ENCODE measurements around the gene INO80E. TPM values are rescaled to one million over a fixed set of nuclear protein-coding genes. Genes with fewer than 3 reads are reported as not detected.
"Not testable (repeated sequence)": the region's sequence is repeated elsewhere in the genome, so short reads cannot be mapped to it uniquely, and the experiment has no call there.

Gene INO80E
- polyA plus RNA-seq, 1 experiment, result 35.6 TPM

DNA sequence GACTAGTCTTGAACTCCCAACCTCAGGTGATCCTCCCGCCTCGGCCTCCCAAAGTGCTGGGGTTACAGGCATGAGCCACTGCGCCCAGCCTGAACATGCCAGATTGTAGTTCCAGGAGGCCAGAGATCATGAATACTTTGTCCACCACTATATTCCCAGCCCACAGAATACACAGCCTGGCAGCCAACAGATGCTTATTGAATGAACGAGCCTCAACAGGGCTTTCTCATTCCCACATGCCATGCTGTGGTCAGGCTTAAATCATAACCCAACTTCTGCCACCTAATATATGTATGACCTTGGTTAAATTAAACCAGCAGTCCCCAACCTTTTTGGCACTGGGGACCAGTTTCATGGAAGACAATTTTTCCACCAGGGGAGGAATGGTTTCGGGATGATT is 37.3 kb upstream of the INO80E start:
- H3K36me3 ChIP-seq (ENCODE audit: control insufficient read depth, insufficient read depth, low read length), result no peaks in the 10 kb centered on the region
- POLR2A ChIA-PET, result no interaction called here
- DNase-seq (ENCODE audit: low read depth), result no peak
- no peak overlapping the region for H3K4me3 ChIP-seq (ENCODE audit: low read depth, low read length)
- TF ChIP-seq, protein P1, sequence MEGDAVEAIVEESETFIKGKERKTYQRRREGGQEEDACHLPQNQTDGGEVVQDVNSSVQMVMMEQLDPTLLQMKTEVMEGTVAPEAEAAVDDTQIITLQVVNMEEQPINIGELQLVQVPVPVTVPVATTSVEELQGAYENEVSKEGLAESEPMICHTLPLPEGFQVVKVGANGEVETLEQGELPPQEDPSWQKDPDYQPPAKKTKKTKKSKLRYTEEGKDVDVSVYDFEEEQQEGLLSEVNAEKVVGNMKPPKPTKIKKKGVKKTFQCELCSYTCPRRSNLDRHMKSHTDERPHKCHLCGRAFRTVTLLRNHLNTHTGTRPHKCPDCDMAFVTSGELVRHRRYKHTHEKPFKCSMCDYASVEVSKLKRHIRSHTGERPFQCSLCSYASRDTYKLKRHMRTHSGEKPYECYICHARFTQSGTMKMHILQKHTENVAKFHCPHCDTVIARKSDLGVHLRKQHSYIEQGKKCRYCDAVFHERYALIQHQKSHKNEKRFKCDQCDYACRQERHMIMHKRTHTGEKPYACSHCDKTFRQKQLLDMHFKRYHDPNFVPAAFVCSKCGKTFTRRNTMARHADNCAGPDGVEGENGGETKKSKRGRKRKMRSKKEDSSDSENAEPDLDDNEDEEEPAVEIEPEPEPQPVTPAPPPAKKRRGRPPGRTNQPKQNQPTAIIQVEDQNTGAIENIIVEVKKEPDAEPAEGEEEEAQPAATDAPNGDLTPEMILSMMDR (IDR thresholded peaks at IDR 0.05; ENCODE audit: insufficient read depth, low read depth, low read length), result no peak
- no peaks in the 10 kb centered on the region for H3K27me3 ChIP-seq (ENCODE audit: control insufficient read depth, insufficient read depth, low read length)
- CTCF ChIA-PET, result interaction anchor here (1.4 kb wide), 1 partner anchor 15 kb away, joined by 3 read pairs; no protein-coding TSS in a partner anchor

GRCh38 chr16:29959293-29959692 is 36.7 kb upstream of the INO80E start:
- TF ChIP-seq, protein P1 (IDR thresholded peaks at IDR 0.05; ENCODE audit: insufficient read depth, low read depth, low read length), result no peak
- CTCF ChIA-PET, result interaction anchor here (1.4 kb wide), 1 partner anchor 16 kb away, joined by 3 read pairs; no protein-coding TSS in a partner anchor
- no peak for DNase-seq (ENCODE audit: low read depth)
- POLR2A ChIA-PET, result no interaction called here
- H3K36me3 ChIP-seq (ENCODE audit: control insufficient read depth, insufficient read depth, low read length), result no peaks in the 10 kb centered on the region
- no peaks in the 10 kb centered on the region for H3K27me3 ChIP-seq (ENCODE audit: control insufficient read depth, insufficient read depth, low read length)
- H3K4me3 ChIP-seq (ENCODE audit: low read depth, low read length), result no peak overlapping the region

DNA sequence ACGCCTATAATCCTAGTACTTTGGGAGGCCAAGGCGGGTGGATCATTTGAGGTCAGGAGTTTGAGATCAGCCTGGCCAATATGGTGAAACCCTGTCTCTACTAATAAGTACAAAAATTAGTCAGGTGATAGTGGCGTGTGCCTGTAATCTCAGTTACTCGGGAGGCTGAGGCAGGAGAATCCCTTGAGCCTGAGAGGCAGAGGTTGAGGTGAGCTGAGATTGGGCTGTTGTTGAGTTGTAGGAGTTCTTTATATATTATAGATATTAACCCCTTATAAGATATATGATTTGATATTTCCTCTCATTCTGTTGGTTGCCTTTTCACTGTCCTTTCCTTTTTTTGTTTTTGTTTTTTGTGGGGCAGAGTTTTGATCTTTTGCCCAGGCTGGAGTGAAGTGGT is 36.2 kb upstream of the INO80E start:
- H3K27me3 ChIP-seq (ENCODE audit: control insufficient read depth, insufficient read depth, low read length); DNase-seq (ENCODE audit: low read depth); H3K4me3 ChIP-seq (ENCODE audit: low read depth, low read length); H3K36me3 ChIP-seq (ENCODE audit: control insufficient read depth, insufficient read depth, low read length); POLR2A ChIA-PET: not testable (repeated sequence)
- CTCF ChIA-PET, result interaction anchor here (1.4 kb wide), 1 partner anchor 16 kb away, joined by 3 read pairs; no protein-coding TSS in a partner anchor

- ChIA-PET CTCF (interaction anchor here (1.0 to 2.7 kb wide), 6 partner anchors 10 to 112 kb away, joined by 3 to 13 read pairs (median 5); partner anchors contain the start of genes KCTD13 and TAOK2), POLR2A (interaction anchor here (0.6 to 1.2 kb wide), 3 partner anchors 9 to 12 kb away, joined by 3 to 9 read pairs (median 5); partner anchors contain the start of gene TAOK2)
- TF ChIP-seq, protein P1 (IDR thresholded peaks at IDR 0.05; ENCODE audit: insufficient read depth, low read depth, low read length), result no peak
- no peaks in the 10 kb centered on the region for H3K27me3 ChIP-seq (ENCODE audit: control insufficient read depth, insufficient read depth, low read length)
- no peak for DNase-seq (ENCODE audit: low read depth)
- peak overlapping the region; percentile 86 for H3K4me3 ChIP-seq (ENCODE audit: low read depth, low read length)
- H3K36me3 ChIP-seq (ENCODE audit: control insufficient read depth, insufficient read depth, low read length), result no peaks in the 10 kb centered on the region
Measured at GRCh38 chr16:29961127-29961478, 34.9 kb upstream of the INO80E start.

DNA sequence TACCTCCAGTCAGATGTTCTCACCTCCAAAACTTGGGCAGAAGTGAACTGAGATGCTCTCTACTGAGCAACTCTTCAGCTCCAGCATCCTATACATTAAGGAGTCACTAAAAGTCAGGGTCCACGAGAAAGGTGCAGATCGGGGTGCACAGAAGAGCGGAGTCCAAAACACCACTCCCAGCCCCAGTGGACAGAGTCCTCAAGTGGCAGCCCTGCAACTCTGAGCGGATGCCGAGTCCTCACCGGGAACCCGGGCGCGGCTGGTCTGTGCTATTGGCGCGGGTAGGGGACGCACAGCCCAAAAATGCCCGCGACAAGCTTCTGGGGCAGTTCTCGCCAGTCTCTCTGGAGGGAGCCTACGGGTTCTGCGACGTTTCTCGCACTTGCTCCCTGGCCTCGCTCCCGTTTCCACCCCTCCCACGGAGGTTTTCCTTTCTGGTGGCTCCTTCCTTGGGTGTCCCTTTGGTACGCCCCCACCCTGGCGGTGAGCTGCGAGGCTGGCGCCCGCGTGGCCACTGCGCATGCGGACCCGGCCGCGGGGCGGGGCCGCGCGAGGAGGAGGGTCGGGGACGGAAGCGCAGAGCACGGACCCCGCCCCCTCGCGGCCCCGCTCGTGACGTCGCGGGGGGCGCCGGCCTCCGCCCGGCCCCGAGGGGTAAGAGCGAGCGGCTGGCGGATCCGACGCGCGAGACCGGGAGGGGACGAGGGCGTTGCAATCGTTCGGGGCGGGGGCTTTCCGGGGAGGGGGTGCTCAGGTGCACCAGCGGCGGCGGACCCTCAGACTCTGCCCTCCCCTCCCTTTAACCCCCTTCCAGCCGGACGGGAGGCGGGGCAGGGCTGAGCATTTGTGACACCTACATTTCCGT is 34.3 kb upstream of the INO80E start, which contains the start of gene TMEM219:
Gene TMEM219, plus strand, starts transcription at position 601 of the 865 bp plus-strand sequence. CDS start 1,065 bp downstream, outside the sequence.
- ChIA-PET CTCF (interaction anchor here (1.0 to 2.7 kb wide), 6 partner anchors 11 to 113 kb away, joined by 3 to 13 read pairs (median 5); partner anchors contain the start of genes KCTD13 and TAOK2), POLR2A (interaction anchor here (0.6 to 1.2 kb wide), 3 partner anchors 8 to 12 kb away, joined by 3 to 9 read pairs (median 5); partner anchors contain the start of gene TAOK2)
- no peaks in the 10 kb centered on the region for H3K27me3 ChIP-seq (ENCODE audit: control insufficient read depth, insufficient read depth, low read length)

More for the DNA sequence above, 34.3 kb upstream of the INO80E start, which contains the start of gene TMEM219:
- Histone ChIP-seq H3K4me3 (ENCODE audit: low read depth, low read length) (peak within 1 kb of the TSS; percentile 86), H3K36me3 (ENCODE audit: control insufficient read depth, insufficient read depth, low read length) (no peaks in the 10 kb centered on the region)
- TF ChIP-seq, protein P1 (IDR thresholded peaks at IDR 0.05; ENCODE audit: insufficient read depth, low read depth, low read length), result peak; percentile 43
- DNase-seq (ENCODE audit: low read depth), result peak; percentile 61
